Mesenteric fat pad (tissue), 1 donor: ENCODE results near the gene LYSMD4. TPM values are rescaled to one million over a fixed set of nuclear protein-coding genes. Genes with fewer than 3 reads are reported as not detected.

ENCODE experiments used
- DNase-seq: peaks from one replicate; pipeline ENCODE4 v3.0.0-alpha.2; 2020; ENCODE audit warnings: low spot score
- total RNA-seq: library from RNA; stranded (reverse); fragmentation: NEBNext Ultra II Directional; extraction: Animal tissue kit (Norgen Biotek cat#: 25700); gene quantifications from one replicate; pipeline ENCODE4 v1.2.1, GENCODE V29; 2021
- donor health status: DM: yes; HTN: yes; CAD: no.

LYSMD4 gene
- total RNA-seq, 1 donor from 2014 or later = 6.4 TPM

DNA sequence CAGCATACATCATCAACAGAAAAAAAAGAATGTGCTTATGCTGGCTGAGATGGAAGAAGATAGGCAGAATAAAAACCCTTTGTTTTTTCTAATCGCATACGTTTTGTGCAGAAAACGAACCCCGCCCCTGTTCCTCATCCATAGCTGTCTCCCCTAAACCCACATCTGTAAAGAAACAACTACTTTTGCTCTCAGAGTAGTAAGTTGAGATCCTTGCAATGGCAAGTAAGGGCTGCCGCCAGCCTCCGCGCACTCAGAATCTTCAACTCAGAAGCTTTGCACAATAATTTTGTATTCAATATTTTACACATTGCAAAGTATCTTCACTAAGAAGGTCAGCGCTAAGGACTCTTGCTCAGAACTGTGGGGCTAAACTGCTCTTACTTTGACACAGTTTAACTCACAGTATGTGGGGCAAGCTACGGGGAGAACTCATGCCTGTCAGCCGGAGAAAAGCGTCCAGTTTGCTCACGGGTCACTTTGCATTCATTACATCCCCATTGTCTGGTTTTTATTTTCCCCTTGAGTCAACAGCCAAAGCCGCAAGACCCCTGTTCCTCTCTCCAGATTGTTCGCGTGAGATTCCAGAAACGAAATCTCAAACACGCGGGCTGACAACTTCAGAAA lies 1.0 kb downstream of the LYSMD4 start:
- no peak for DNase-seq

GRCh38 chr15:99731336-99732123 lies 1.7 kb downstream of the LYSMD4 start:
- no peak for DNase-seq

DNA sequence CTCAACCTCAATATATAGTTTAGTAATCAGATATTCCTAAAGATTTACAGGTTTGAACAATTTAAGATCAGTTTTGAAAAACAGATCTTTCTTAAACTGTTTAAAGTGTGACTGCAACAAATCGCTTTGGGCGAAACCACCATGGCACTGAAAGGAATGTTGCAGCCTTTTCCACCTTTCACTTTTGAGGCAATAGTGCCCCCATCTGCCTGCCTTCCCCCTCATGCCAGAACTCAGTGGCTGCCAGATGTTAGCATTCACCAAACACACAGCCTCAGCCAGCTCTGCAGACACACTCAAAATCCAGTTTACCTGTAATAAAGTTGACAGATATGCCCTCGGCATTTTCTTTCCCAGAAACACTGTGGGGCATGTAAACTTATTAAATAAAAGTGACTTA lies 3.3 kb downstream of the LYSMD4 start:
- no peak for DNase-seq

GRCh38 chr15:99729327-99729726 lies 3.9 kb downstream of the LYSMD4 start:
- DNase-seq = no peak

DNA sequence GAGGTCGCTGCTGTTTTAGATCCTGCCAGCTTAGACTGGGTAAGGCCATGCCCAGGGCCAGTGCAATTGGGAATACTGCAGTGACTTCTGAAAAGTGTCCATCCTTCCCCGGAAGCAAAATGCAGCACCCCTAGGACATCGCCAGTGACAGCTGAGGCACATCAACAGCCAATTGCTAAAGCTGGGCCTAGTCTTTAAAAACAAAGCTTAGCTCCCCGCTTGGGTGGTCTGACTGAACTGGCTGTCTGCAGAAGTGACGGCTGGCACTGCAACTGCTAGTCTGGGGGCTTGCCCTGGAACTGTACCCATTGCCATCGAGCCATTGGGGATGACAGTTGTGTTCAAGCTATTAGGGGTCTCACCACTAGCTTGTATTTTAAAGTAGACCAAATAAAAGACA lies 4.3 kb downstream of the LYSMD4 start:
- DNase-seq = no peak

DNA sequence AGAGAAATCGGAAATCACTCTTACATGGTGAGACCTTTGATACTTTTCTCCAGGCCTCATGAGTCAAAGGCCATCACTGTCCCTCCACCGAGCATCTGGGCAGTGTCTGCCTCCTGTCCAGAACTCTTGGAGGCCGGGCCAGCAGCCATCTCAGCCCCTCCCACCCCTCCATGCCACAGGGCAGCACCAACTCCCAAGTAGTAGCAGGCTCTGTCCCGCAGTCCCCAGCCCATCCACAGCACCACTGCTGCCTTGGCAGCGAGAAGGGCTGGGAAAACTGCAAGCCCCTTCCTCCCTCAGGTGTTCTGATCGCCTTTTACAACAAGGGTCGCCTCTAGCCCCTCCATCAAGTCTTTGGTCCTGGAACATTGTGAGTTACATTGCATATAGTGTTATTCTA lies 5.5 kb downstream of the LYSMD4 start:
- no peak for DNase-seq

DNA sequence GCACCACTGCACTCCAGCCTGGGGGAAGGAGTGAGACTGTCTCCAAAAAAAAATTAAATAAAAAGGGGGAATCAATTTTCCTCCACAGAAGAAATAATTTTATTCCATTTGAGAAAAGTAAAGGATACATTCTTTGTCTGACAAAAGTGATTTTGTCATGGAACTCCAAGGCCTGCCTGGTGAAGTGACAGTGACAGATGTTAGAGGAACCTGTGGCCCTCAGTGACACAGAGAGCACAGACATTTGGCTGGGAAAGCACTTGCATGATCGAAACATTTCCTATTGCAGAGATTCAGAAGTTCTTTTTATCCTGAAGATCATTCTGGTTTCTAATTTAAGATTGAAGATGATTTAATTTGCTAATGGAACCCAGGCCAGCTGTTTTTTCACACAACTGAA lies 5.9 kb downstream of the LYSMD4 start:
- DNase-seq = no peak

DNA sequence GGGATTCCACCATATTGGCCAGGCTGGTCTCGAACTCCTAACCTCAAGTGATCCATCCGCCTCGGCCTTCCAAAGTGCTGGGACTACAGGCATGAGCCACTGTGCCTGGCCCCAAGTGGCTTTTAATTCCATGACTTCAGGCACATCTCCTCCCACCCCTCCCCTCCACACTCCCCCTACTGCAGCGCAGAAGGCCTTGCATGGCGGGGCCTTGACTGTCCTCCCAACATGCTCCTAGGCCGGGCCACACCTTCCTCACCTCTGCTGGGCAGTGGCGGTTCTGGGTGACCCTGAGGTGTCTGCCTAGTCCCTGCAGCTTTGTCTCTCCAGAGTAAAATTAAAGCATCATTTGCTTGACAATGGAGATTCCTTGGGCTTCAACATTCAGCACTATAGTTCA lies 6.9 kb downstream of the LYSMD4 start:
- no peak for DNase-seq

GRCh38 chr15:99722406-99722805 lies 10.8 kb downstream of the LYSMD4 start:
- no peak for DNase-seq

- DNase-seq = no peak
Measured at GRCh38 chr15:99721896-99722295, 11.3 kb downstream of the LYSMD4 start.

DNA sequence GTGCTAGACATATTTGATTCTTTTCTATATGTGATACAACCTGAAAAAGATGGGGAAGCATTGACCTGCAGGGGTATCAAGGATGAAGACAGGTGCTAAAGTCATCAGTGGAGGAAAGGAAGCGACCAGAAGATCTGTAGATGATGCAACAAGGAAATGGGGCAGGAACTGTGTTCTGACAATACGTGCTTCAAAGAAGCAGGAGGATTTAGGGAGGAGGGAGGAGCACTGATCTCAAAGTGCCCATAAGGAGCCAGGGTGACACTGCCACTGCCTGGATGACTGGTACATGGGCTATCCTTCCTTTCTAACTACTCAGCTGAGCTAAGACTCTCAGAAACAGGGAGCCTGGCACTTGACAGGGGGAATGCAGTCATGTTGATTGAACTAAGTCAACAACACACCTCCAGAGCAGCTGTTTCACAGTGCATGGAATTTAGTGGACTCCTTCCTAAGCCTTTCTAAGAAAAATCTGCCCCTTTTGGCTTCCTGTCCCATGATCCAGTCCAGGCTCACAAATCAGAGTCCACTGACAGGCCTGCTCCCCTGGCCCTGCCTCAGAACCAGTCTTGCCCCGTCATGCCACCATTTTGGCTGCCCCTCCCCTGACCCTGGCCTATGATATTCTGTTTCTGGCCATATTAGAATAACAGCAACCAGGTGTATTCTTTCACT lies 12.0 kb downstream of the LYSMD4 start:
- no peak for DNase-seq

DNA sequence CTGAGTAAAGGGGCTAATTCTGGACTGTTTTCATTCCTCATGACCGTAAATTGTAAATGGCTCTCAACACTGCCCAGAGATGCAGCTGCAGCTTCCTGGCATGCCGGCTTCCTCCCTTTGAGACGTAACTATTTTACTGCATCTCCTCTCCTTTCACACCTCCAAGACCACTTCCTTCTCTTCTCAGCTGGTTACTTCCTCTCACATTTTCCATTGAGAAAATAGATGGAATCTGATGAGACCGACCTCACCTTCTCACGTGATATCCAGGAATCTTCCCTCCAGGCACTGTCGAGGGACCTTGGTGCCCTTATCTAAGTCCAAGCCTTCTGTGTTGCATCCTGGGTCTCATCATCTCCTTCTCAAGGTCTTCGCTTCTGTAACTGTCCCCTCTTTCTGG lies 12.7 kb downstream of the LYSMD4 start:
- DNase-seq = no peak

DNA sequence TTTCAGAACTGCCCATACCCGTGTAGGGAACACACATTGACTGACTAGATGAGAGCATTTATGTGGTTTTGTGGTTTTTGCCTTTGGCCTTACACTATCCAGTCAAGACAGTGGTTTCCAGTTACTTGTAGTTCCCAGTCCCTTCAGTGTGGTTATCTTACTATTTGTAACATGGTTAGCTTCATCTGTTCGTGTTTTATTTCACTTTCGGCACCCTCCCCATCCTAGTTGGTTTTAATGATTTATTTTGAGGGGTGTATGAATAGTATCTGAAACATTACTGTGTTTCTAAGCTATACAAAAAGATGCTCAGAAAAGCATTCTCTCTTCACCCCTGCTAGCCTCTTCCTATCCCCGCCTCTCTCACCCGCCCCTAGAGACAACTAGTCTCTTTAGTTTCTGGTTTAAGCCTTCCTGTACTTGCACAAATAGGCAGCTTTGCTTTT lies 14.1 kb downstream of the LYSMD4 start:
- DNase-seq = no peak

DNA sequence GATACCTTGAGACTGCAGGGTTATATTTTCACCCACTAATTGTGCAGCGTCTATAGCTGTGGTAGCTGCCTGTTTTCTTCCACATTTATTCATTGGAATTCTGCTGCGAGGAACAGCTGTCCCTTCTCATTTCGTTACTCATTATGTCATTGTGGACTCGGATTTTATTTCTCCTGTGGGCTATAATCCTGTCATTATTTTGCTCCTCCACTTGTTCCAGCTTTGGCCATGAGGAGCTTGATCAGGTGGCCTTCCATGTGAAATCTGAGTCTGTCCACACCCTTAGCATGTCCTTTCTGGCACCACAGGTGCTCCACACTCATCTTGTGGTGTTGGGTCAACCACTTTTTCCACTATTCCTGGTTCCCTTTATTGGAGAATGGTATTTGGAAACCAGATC lies 14.8 kb downstream of the LYSMD4 start:
- DNase-seq = no peak

- no peak for DNase-seq
Measured at GRCh38 chr15:99717161-99718009, 15.9 kb downstream of the LYSMD4 start.

DNA sequence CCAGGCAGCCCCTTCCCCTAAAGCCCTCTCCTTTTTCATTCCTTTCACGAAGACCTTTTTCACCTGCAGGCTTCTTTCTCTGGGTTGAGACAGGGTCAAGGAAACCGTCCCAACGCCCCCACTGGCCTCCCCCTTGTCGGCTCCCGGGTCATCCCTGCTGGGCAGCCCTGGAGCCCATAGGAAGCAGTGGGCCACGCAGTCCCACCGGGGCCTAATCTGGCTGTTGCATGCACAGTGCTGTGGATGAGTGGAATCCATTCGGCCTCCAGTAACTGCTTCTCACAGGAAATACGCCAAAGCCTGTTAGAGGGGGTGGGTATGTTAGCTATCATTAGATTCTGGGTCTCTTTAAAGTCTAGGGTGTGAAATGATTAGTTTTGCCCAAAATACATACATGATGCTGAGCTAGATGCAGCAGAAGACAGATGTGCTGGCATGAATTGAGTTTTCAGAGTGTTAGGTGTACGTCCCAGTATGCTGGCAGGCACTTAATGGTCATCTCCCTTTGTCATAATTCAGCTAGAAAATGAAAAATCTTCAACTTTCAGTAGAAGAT lies 16.6 kb downstream of the LYSMD4 start:
- no peak for DNase-seq

DNA sequence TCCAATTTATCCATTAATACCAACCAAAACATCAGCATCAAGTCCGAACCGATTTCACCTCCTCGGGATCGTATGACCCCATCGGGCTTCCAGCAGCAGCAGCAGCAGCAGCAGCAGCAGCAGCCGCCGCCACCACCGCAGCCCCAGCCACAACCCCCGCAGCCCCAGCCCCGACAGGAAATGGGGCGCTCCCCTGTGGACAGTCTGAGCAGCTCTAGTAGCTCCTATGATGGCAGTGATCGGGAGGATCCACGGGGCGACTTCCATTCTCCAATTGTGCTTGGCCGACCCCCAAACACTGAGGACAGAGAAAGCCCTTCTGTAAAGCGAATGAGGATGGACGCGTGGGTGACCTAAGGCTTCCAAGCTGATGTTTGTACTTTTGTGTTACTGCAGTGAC lies 20.8 kb downstream of the LYSMD4 start:
- DNase-seq = no peak

DNA sequence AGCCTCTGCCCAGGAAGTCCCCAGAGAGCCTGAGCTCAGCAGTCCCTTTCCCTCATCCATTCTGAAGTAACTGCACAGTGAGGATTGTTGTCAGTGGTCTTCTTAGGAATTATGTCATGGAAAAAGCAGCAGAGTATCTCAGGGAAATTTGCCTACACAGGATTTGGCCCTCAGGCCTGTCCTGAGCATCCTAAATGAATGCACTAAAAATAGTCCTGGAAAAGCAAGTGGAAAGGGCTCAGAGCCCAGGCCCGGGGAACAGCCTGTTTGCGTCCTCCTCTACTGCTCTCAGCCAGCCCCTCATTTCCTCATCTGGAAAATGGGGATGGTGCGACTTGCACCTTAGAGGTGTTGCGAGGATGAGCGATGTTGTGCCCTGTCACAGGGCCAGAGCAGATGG lies 21.6 kb downstream of the LYSMD4 start:
- DNase-seq = no peak

DNA sequence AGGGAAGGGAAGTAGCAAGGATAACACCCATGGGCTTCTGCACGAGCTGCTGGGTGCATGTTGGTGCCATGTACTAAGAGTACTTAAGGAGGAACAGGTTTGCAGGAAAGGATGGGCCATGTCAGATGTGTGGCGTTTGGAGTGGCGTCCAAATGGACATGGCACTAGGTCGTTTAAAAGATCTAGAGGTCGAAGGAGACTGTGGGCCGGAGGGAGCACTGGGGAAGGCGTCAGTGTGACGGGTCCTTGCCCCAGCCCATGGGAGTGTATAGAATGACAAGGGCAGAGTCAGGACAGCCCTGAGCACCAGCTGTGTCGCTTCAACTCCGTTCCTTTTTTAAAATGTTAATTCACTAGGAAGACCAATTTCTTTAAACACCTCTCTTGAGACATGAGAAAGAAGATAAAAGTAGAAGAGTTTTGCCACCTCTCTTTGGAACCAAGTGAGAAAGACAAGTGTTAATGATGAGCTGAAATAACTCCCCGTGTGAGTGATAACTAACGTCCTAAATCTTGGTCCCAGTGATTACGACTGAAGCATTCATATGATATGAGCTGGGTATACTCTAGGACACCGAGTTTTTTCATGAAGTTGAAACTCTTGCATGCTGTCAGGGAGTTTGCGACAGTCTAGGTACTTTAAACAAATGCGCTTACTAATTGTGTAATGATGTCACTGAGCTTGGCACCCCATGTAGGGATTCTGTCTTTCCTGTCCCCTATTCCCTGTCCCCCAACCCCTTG lies 23.8 kb downstream of the LYSMD4 start:
- DNase-seq = no peak

GRCh38 chr15:99708563-99708962 lies 24.7 kb downstream of the LYSMD4 start:
- DNase-seq = no peak
